HG02763 (cell line): ENCODE measurements around the gene SYTL4.
"Not testable (repeated sequence)": the region's sequence is repeated elsewhere in the genome, so short reads cannot be mapped to it uniquely, and the experiment has no call there.

Experiments
- ATAC-seq: cut with Tn5 transposase; IDR thresholded peaks from one replicate; pipeline ENCODE4 v1.9.1; 2021; ENCODE audit warnings: mild to moderate bottlenecking, moderate library complexity; ENCODE audit not compliant: unreplicated experiment

SYTL4 gene

DNA sequence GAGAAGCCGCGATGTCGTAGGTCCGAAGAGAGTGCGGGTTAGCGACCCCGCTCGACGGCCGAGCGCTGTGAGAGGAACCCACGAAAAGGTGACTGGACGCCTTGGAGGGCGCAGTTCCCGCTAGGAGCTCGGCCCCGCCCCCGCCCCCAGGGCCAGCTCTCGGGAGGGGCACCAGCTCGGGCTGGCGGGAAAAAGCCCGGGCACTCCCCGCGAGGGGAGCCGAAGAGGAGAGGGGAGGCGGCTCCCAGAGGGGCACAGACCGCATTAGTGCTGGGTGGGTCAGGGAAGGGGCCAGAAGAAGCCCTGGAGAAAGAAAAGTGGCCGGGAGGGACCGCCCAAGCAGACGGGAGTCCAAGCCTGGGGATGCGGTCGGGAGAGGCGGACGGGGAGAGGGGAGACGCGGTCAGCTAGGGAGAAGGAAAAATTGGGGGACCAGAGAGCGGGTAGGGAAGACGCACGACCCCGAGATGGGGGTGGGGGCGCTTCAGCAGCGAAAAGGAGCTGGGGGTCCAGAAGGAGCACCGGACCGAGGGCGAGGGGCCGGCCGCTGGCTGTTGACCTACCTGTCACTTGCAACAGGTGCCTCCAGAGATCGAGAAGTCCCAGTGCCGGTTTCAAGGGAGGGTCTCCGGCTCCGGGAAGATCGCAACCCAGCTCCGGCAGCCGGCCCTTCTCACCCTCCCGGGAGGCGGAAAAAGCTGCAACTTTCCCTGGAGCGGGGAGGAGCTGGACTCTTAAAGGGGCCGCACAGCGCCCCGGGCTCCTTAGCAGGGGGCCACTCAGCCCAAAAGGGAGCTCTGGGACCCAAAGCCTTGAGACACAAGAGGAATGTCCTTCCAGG is at the start of gene SYTL4:
TSS of gene SYTL4 (minus strand) at position 681 of the 841 bp plus-strand sequence. CDS start 30,084 bp downstream, outside the sequence.
- ATAC-seq: no peak

DNA sequence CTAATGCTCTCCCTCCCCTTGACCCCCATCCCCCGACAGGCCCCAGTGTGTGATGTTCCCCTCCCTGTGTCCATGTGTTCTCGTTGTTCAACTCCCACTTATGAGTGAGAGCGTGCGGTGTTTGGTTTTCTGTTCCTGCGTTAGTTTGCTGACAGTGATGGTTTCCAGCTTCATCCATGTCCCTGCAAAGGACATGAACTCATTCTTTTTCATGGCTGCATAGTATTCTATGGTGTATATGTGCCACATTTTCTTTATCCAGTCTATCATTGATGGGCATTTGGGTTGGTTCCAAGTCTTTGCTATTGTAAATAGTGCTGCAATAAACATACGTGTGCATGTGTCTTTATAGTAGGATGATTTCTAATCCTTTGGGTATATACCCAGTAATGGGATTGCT is 37.5 kb upstream of the SYTL4 start:
- ATAC-seq: not testable (repeated sequence)

DNA sequence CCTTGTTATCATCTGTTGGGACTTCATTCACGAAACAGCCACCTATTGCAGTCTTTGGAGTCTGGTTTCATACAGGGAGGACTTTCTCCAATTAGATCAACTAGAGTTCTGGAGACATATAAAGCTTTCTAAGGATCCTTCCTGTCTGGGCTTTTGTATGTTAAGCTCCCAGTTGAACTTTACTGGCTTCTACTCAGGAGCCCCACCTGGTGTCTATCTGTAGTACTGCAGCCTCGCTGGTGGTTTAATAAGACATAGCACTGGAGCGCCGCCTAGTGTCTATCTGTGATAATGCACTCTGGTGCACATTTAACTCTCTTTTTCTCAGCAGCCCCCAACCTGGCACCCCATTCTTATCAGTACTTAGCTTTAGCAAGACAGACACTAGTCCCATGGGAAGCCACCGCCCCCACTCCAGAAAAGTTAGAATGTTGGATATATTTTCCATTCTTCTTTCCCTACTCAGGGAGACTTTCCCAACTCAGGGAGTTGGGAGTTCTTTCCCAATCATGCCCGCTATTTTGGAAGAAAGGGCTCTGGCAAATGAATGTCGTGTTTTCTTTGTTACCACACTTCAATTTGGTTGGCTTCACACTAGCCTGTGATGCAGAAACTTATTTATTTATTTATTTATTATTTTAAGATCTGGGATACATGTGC is 36.9 kb upstream of the SYTL4 start:
- no peak for ATAC-seq

DNA sequence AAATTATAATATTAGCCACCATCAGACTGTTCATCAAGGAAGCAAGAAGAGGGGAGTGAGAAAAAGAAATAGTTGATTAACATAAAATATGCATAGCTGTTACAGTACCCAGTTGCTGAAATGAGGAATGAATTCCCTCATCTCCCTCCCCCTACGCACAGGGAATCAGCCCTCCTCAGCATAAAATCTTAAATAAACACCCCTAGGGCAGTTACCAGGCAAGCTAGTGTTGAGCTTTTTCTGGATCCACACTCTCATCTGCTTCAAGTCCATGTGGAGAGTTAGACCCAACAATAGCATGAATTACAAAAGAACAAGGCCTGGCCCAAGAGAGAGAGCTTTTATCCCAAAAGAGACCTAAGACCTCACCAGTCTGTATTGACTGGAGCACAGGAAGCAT is 19.0 kb upstream of the SYTL4 start:
- ATAC-seq: no peak

DNA sequence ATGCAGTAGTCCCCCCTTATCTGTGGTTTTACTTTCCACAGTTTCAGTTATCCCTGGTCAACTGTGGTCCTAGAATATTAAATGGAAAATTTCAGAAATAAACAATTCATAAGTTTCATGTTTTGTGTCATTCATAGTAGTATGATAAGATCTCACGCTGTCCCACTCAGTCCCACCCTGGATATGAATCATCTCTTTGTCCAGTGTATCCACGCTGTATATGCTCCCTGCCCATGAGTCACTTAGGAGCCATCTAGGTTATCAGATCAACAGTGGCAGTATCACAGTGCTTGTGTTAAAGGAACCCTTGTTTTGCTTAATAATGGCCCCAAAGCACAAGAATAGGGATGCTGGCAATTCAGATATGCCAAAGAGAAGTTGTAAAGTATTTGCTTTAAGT is 16.2 kb upstream of the SYTL4 start:
- no peak for ATAC-seq

GRCh38 chrX:100747703-100748102 is 15.8 kb upstream of the SYTL4 start:
- ATAC-seq: no peak

DNA sequence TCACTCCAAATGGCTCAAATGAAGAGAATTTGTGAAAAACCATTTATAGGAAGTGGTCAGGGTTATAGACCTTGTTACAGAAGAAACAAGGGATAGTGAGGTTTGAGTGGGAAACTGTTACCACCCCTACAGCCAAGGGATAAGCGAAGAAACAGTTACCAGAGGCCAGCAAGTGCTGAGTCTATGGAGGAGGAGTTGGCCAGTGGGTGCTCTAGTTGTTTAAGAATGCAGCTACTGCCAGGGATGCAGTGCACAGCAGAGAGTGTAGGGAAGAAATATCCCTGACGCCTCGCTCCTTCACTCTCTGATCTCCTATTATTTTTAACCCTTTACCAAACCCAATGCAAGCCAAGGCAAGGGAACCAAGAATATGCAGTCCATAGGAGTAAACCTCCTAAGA is 15.2 kb upstream of the SYTL4 start:
- ATAC-seq: no peak

DNA sequence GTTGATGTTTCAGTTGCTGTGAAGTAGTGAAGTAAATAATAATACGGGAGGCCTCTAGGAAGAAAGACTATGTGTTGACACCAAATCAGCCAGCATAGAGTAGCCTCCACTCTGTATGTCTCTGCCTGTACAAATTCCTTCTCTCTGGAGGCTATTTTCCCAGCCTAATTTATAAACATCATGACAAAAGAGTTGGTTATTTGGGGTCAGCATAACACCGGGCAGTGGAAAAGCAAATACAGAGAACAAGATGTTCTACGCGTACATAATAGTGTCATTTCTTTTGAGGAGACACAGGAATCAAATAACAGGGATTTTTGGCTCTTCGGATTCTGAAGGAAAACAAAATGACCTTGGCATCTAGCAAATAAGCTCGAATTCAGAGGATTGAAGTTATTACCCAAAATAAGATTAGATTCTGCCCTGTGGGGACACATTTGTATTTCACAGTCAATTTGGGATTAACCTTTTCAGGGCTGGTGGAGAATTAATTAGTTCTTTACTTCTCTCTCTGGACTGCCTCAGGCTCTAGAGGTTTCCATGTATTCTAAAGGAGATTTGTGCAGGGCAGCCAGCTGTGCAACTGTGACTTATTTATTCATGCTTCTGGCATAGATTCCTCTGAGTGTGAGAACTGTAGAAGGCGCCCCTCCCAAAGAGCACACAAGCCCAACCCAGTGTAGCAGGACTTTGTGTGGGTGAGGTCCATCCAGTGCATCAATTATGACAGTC is 14.1 kb upstream of the SYTL4 start:
- ATAC-seq: no peak

GRCh38 chrX:100745205-100745604 is 13.3 kb upstream of the SYTL4 start:
- ATAC-seq: no peak

DNA sequence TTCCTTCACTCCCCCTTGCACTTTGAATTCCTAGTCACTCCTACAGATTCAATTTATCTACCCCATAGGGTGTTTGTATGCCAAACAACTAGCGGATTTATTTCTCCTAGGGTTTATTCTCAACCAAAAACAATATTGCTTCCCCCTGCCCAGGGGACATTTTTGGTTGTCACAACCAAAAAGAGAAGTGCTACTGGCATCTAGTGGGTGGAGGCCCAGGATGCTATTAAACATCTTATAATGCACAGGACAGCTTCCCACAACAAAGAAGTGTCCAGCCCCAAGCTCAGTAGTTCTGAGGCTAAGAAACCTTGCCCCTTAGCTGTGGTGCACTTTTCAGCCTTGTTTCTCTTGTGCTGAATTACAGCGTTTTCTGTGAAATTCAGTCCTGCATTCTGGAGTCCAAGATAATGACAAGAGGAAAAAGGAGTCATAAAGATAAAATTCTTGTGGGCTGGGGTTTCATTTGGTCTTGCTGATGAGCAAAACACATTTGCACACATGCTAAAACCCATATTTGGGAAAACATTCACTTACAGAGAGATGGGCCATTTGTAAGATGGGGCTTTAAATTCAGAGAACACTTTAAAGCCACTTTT is 11.2 kb upstream of the SYTL4 start:
- no peak for ATAC-seq

DNA sequence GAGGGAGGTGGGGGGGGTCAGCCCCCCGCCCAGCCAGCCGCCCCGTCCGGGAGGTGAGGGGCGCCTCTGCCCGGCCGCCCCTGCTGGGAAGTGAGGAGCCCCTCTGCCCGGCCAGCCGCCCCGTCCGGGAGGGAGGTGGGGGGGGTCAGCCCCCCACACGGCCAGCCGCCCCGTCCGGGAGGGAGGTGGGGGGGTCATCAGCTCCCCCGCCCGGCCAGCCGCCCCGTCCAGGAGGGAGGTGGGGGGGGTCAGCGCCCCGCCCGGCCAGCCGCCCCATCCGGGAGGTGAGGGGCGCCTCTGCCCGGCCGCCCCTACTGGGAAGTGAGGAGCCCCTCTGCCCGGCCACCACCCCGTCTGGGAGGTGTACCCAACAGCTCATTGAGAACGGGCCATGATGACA is 7.9 kb downstream of the SYTL4 start:
- ATAC-seq: not testable (repeated sequence)

GRCh38 chrX:100721328-100721727 is 10.6 kb downstream of the SYTL4 start:
- no peak for ATAC-seq

DNA sequence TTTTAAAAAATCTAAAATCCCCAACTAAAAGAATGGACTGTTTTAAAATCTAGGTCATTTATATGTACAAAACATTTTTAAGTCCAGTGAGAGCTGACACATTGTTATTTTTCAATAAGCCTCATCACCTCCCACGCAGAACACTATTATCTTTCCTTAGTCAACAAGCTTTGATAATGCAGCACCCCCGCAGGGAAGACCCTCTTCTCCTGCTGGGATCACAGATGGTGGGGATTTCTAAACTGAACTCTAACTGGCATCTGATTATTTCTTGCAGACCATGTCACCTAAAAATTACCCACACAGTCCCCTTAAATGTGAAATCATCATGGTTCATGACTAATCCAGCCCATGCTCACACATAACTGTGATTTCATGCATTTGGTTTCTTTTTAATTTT is 11.6 kb downstream of the SYTL4 start:
- ATAC-seq: no peak

DNA sequence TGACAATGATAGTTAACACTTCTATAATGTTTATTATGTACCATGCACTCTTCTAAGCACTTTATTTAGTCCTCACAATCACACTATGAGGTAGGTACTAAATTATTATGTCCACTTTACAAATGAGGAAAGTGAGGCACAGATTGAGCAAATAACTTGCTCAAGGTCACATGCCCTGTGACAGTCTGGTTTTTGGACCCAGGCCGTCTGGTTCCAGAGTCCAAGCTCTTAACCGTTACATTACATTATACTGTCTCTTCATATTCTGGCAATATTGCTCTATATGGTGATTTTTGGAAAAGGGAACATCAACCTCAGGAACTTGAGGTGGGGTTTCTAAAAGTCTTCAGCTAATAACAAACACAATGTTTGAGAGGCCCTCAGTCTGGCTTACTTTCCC is 12.8 kb downstream of the SYTL4 start:
- no peak for ATAC-seq

DNA sequence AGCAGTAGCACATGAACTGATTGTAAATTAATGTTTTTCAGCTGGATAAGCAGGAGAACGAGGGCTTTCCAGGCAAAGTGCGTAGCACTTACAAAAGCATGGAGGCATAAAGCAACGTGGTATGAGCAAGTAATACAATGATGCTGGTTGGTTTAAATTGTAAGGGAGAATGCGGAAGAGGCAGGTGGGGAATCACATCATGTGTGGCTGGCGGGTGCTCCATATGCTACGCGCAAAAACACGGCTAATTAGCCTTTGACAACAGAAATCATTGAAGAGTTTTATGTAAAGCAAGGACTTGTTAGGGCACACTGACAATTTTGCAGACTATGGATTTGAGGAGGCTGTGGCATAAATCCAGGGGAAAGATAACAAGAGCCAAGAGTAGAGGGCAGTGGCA is 14.6 kb downstream of the SYTL4 start:
- ATAC-seq: no peak

- no peak for ATAC-seq
These were observed 21.1 kb downstream of the SYTL4 start for GRCh38 chrX:100710816-100711215.

- no peak for ATAC-seq
These were observed 27.2 kb downstream of the SYTL4 start for GRCh38 chrX:100704581-100705203.

GRCh38 chrX:100700809-100701208 is 31.1 kb downstream of the SYTL4 start:
- no peak for ATAC-seq

DNA sequence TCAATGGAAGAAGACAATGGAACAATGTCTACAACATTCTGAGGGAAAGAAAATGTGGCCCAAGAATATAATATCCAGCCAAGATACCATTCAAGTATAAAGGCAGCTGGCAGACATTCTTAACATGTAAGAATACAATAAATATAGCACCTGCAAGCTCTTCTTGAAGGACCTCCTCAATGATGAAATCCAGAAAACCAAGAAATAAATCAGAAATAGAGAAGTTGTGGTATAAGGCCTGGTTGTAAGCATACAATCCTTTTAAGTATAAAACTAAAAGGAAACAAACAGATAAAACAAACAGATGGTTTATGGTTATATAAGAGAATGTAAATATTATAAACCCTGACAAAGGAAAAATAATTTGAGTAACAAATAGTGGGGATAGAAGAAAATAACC is 33.4 kb downstream of the SYTL4 start:
- ATAC-seq: no peak

DNA sequence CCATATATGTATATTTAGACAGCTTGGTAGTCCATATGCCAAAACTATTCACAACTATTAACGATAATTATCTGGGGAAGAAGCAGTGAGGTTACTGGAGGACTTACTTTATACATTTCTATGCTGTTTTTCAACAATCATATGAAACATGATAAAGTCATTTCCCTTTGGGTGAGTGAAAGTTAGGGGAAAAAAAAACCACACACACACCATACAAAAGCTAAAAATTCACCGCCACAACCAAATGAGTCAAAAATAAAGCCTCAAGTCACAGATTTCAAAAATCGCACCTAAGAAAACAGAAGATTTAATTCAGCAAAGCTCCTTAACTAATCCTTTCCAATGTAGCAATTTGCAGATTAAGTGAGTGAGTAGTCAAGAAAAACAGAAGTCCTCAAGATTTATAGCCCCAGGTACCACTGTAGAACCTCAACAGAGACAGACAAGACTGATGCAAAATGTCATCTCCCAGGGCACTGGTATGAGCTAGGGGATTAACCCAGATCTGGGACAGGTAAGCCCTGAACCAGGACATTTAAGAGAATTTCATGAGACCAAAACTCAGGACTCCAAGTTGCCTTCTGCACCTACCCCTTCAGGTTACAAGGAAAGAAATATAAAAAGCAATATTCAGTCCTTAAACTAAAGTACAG is 35.1 kb downstream of the SYTL4 start:
- ATAC-seq: no peak
